Endodermal cell (in vitro differentiated cells): Measurements from ENCODE around the gene OSCP1. TPM values are rescaled to one million over a fixed set of nuclear protein-coding genes. Genes with fewer than 3 reads are reported as not detected.
A peak's percentile ranks its signal among the peaks of the same experiment; 100 is the strongest.
"Not testable (repeated sequence)": the region's sequence is repeated elsewhere in the genome, so short reads cannot be mapped to it uniquely, and the experiment has no call there.

Experiments
- DNase-seq: peaks from one replicate; pipeline ENCODE4 v3.0.0-alpha.2; 2017
- H3K27ac ChIP-seq: 2 replicates; pipeline ENCODE4 v1.5.1; 2013; ENCODE audit warnings: mild to moderate bottlenecking, low read depth, low read length, moderate library complexity
- H3K27me3 ChIP-seq: 2 replicates; pipeline ENCODE4 v1.6.1; 2013; ENCODE audit warnings: mild to moderate bottlenecking, low read length, moderate library complexity; ENCODE audit not compliant: insufficient read depth, control insufficient read depth, poor library complexity, severe bottlenecking
- H3K36me3 ChIP-seq: 2 replicates; pipeline ENCODE4 v1.7.0; 2013; ENCODE audit warnings: mild to moderate bottlenecking, low read length, moderate library complexity; ENCODE audit not compliant: control insufficient read depth, insufficient read depth
- H3K4me1 ChIP-seq: one replicate; pipeline ENCODE4 v1.7.0; 2013; ENCODE audit warnings: low read length; ENCODE audit not compliant: control insufficient read depth, insufficient read depth
- H3K4me3 ChIP-seq: 2 replicates; pipeline ENCODE4 v1.5.1; 2013; ENCODE audit warnings: mild to moderate bottlenecking, low read length, moderate library complexity
- H3K9ac ChIP-seq: 2 replicates; pipeline ENCODE4 v1.6.1; 2013; ENCODE audit warnings: mild to moderate bottlenecking, low read length, moderate library complexity; ENCODE audit not compliant: poor library complexity, severe bottlenecking; ENCODE audit errors: extremely low read depth
- H3K9me3 ChIP-seq: 2 replicates; pipeline ENCODE4 v1.6.1; 2013; ENCODE audit warnings: mild to moderate bottlenecking, low read length, moderate library complexity; ENCODE audit not compliant: control insufficient read depth
- H3K27ac Mint-ChIP-seq: 2 replicates; pipeline ENCODE4 v1.8.0; 2020; ENCODE audit warnings: mixed read lengths
- H3K27me3 Mint-ChIP-seq: 2 replicates; pipeline ENCODE4 v1.8.0; 2021; ENCODE audit warnings: mild to moderate bottlenecking, mixed read lengths; ENCODE audit not compliant: insufficient read depth
- H3K36me3 Mint-ChIP-seq: 2 replicates; pipeline ENCODE4 v1.8.0; 2020; ENCODE audit warnings: low read depth, mixed read lengths
- H3K4me1 Mint-ChIP-seq: 2 replicates; pipeline ENCODE4 v1.8.0; 2020; ENCODE audit warnings: mixed read lengths
- H3K4me3 Mint-ChIP-seq: 2 replicates; pipeline ENCODE4 v1.8.0; 2020; ENCODE audit warnings: mild to moderate bottlenecking, moderate library complexity, mixed read lengths
- H3K9me3 Mint-ChIP-seq: 2 replicates; pipeline ENCODE4 v1.8.0; 2020; ENCODE audit warnings: mild to moderate bottlenecking, mixed read lengths
- CTCF ChIP-seq: fragments of 200-600 bp; sonication (generic); conservative IDR thresholded peaks from 2 replicates; pipeline ENCODE4 v1.5.0; 2021; ENCODE audit warnings: antibody characterized with exemption, mild to moderate bottlenecking
- WGBS, 2 experiments: methylation state at CpG; one replicate each; pipeline versions ENCODE4 v1.1.5 to v1.1.7; 2013; ENCODE audit warnings: missing lambda C conversion rate in 2 of 2, mixed read lengths in 1 of 2; ENCODE audit not compliant: insufficient coverage in 1 of 2, insufficient read length in 1 of 2; 5-methylcytosine and 5-hydroxymethylcytosine counted together
- total RNA-seq, 2 donors: library from RNA; stranded (reverse); fragmentation: NEBNext Ultra II Directional in 1 of 2; extraction: Animal tissue kit (Norgen Biotek cat#: 25700) in 1 of 2; gene quantifications; 2 replicates in 1 of 2; 3 replicates in 1 of 2; pipeline ENCODE4 v1.2.1, GENCODE V29; 2021

Gene OSCP1
- total RNA-seq, 2 donors from 2014 or later = 9.6 to 10.5 TPM

GRCh38 chr1:36493524-36493923 lies 43.3 kb upstream of the OSCP1 start:
- Histone ChIP-seq H3K4me1 (no peaks in the 10 kb centered on the region), H3K4me3 (no peak overlapping the region), H3K27me3 (peaks cover 6% of the 10 kb centered on the region), H3K36me3 (no peaks in the 10 kb centered on the region), H3K9me3 (no peaks in the 10 kb centered on the region), H3K9ac (no peak overlapping the region), H3K27ac (no peak overlapping the region)
- no peak for TF ChIP-seq CTCF
- DNase-seq = peak; percentile 8
- Mint-ChIP-seq H3K27me3 (peaks cover 23% of the 10 kb centered on the region), H3K27ac (no peak overlapping the region), H3K36me3 (no peaks in the 10 kb centered on the region), H3K9me3 (no peaks in the 10 kb centered on the region), H3K4me1 (peaks cover 15% of the 10 kb centered on the region), H3K4me3 (no peak overlapping the region)
- WGBS, 2 experiments = 91 to 94% methylated on average over 9 of the region's 9 CpGs

- Histone ChIP-seq H3K4me3 (no peak overlapping the region), H3K36me3 (no peaks in the 10 kb centered on the region), H3K9ac (no peak overlapping the region), H3K9me3 (no peaks in the 10 kb centered on the region), H3K27ac (no peak overlapping the region), H3K4me1 (no peaks in the 10 kb centered on the region), H3K27me3 (no peaks in the 10 kb centered on the region)
- Mint-ChIP-seq H3K36me3 (no peaks in the 10 kb centered on the region), H3K27me3 (peaks cover 21% of the 10 kb centered on the region), H3K4me1 (peaks cover 17% of the 10 kb centered on the region), H3K9me3 (no peaks in the 10 kb centered on the region), H3K27ac (no peak overlapping the region), H3K4me3 (no peak overlapping the region)
- WGBS, 2 experiments = 78 to 88% methylated on average over 3 to 9 of the region's 9 CpGs
- TF ChIP-seq CTCF = no peak
- peak; percentile 48 for DNase-seq
Measured at GRCh38 chr1:36492491-36492890, 42.2 kb upstream of the OSCP1 start.

GRCh38 chr1:36489258-36490051 lies 39.2 kb upstream of the OSCP1 start:
- peak; percentile 20 for DNase-seq
- H3K4me1 Mint-ChIP-seq = peaks cover 17% of the 10 kb centered on the region
- H3K36me3 Mint-ChIP-seq, H3K36me3 ChIP-seq, H3K27ac ChIP-seq, H3K9me3 Mint-ChIP-seq, H3K27me3 ChIP-seq, H3K9me3 ChIP-seq, H3K4me3 ChIP-seq, H3K9ac ChIP-seq, H3K4me1 ChIP-seq: not testable (repeated sequence)
- 82 to 100% methylated on average over 3 to 10 of the region's 10 CpGs for WGBS, 2 experiments
- peaks cover 16% of the 10 kb centered on the region for H3K27me3 Mint-ChIP-seq
- H3K27ac Mint-ChIP-seq = peak overlapping the region; percentile 38
- H3K4me3 Mint-ChIP-seq = peak overlapping the region; percentile 7
